Measurements from ENCODE around the gene CACNA1D. TPM values are rescaled to one million over a fixed set of nuclear protein-coding genes. Genes with fewer than 3 reads are reported as not detected.

The CACNA1D gene
- total and polyA plus RNA-seq, 2 donors (not counting 1 experiment from before 2014, with no cell fraction given): 0.17 to 0.37 TPM

GRCh38 chr3:53618936-53619335, 124.5 kb downstream of the CACNA1D start:
- no peak overlapping the region for H3K4me3 ChIP-seq (replicated peaks in 1 of 4; ENCODE audit: control extremely low read depth in 1 of 4, insufficient read depth in 1 of 4, low read depth in 3 of 4, low read length in 4 of 4)
- H4K20me1 ChIP-seq (ENCODE audit: control insufficient read depth, extremely low read depth, insufficient read depth, low read length): no peaks in the 10 kb centered on the region
- no peaks in the 10 kb centered on the region for H3K27me3 ChIP-seq (ENCODE audit: control insufficient read depth, insufficient read depth, low read length)
- H3K4me1 ChIP-seq (ENCODE audit: control insufficient read depth, extremely low read depth, insufficient read depth, low read length): no peaks in the 10 kb centered on the region
- no peaks in the 10 kb centered on the region for H3K9me3 ChIP-seq (ENCODE audit: control insufficient read depth, insufficient read depth, low read depth, low read length)
- no peak overlapping the region for H2AFZ ChIP-seq (ENCODE audit: low read length)
- H3K79me2 ChIP-seq (ENCODE audit: control insufficient read depth, insufficient read depth, low read length): no peaks in the 10 kb centered on the region
- no peak overlapping the region for H3K27ac ChIP-seq (ENCODE audit: insufficient read depth, low read length)
- DNase-seq (ENCODE audit: low read depth in 2 of 2): no peak
- H3K36me3 ChIP-seq (ENCODE audit: control insufficient read depth, insufficient read depth, low read length): no peaks in the 10 kb centered on the region
- TF ChIP-seq, protein P1, sequence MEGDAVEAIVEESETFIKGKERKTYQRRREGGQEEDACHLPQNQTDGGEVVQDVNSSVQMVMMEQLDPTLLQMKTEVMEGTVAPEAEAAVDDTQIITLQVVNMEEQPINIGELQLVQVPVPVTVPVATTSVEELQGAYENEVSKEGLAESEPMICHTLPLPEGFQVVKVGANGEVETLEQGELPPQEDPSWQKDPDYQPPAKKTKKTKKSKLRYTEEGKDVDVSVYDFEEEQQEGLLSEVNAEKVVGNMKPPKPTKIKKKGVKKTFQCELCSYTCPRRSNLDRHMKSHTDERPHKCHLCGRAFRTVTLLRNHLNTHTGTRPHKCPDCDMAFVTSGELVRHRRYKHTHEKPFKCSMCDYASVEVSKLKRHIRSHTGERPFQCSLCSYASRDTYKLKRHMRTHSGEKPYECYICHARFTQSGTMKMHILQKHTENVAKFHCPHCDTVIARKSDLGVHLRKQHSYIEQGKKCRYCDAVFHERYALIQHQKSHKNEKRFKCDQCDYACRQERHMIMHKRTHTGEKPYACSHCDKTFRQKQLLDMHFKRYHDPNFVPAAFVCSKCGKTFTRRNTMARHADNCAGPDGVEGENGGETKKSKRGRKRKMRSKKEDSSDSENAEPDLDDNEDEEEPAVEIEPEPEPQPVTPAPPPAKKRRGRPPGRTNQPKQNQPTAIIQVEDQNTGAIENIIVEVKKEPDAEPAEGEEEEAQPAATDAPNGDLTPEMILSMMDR (conservative IDR thresholded peaks at IDR 0.05 in 1 of 2, IDR thresholded peaks at IDR 0.05 in 1 of 2; ENCODE audit: low read depth in 1 of 2, low read length in 2 of 2): no peak
- no peak for TF ChIP-seq EZH2 (IDR thresholded peaks at IDR 0.05; ENCODE audit: low read length, missing control alignments)
- H3K4me2 ChIP-seq (ENCODE audit: extremely low read depth, insufficient read depth, low read length): no peak overlapping the region
- no peak overlapping the region for H3K9ac ChIP-seq (ENCODE audit: insufficient read depth, low read length)

DNA sequence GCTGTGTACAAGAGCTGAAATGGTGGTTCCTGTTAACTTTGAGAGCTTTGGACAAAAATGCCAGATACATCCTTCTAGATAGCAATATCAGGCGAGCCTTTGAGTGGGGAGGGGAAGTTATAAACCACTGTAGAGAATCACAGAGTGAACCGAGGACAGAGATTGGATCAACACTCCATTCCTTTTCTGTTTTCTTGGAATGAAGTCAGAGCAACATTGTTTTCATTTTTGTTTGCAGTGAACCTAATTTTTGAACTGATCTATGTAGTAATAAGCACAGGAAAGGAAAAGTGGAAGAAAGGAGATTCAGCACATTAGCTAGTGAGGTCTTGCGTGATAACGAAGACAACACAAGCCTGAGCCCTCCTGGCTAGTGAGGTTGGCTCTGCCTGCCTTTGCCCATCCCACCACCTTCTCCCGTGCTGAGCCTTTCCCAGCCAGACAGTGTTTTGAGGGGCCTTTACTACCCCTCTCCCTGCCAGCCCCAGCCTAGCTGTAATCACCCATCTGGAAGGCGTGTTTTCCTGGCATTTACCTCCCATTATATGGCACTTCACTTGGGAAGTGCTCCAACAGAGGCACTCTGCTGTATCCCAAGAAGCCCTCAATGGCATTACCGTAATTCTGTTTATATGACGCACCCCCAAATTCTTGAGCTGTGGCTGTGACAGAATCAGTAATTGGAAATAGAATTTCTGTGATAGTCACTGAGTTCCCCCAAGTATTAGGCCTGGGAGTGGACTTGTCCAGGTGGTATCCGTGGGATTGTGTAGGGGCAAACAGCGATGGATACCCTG, 129.8 kb downstream of the CACNA1D start:
- Histone ChIP-seq H3K4me1 (ENCODE audit: control insufficient read depth, extremely low read depth, insufficient read depth, low read length) (no peaks in the 10 kb centered on the region), H2AFZ (ENCODE audit: low read length) (no peak overlapping the region), H3K9me3 (ENCODE audit: control insufficient read depth, insufficient read depth, low read depth, low read length) (no peaks in the 10 kb centered on the region), H3K27me3 (ENCODE audit: control insufficient read depth, insufficient read depth, low read length) (no peaks in the 10 kb centered on the region), H3K9ac (ENCODE audit: insufficient read depth, low read length) (no peak overlapping the region), H3K79me2 (ENCODE audit: control insufficient read depth, insufficient read depth, low read length) (no peaks in the 10 kb centered on the region), H3K36me3 (ENCODE audit: control insufficient read depth, insufficient read depth, low read length) (no peaks in the 10 kb centered on the region), H3K27ac (ENCODE audit: insufficient read depth, low read length) (no peak overlapping the region), H3K4me3 (replicated peaks in 1 of 4; ENCODE audit: control extremely low read depth in 1 of 4, insufficient read depth in 1 of 4, low read depth in 3 of 4, low read length in 4 of 4) (no peak overlapping the region), H4K20me1 (ENCODE audit: control insufficient read depth, extremely low read depth, insufficient read depth, low read length) (no peaks in the 10 kb centered on the region), H3K4me2 (ENCODE audit: extremely low read depth, insufficient read depth, low read length) (no peak overlapping the region)
- DNase-seq (ENCODE audit: low read depth in 2 of 2): no peak
- TF ChIP-seq, protein P1 (conservative IDR thresholded peaks at IDR 0.05 in 1 of 2, IDR thresholded peaks at IDR 0.05 in 1 of 2; ENCODE audit: low read depth in 1 of 2, low read length in 2 of 2): no peak
- no peak for TF ChIP-seq EZH2 (IDR thresholded peaks at IDR 0.05; ENCODE audit: low read length, missing control alignments)

DNA sequence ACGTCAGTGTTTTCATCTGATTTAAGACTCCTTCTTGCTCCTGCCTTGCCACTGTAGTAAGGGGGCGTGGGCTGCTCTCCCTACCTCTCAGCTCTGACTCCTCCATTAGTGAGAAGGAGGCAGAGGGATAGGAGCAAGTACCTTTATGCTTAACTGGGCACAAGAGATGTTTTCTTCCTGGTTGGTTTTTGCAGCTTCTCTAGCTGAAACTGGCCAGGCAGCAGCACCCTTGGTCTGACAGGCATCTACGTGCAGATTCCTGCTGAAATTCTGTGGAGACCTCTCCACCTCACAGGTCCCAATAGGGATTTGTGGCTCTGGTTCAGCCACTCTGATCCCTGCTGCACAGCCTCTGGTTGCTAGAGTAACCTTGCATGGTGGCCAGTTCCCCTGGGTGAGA, 132.5 kb downstream of the CACNA1D start:
- no peak overlapping the region for H3K9ac ChIP-seq (ENCODE audit: insufficient read depth, low read length)
- TF ChIP-seq, protein P1 (conservative IDR thresholded peaks at IDR 0.05 in 1 of 2, IDR thresholded peaks at IDR 0.05 in 1 of 2; ENCODE audit: low read depth in 1 of 2, low read length in 2 of 2): no peak
- no peak for TF ChIP-seq EZH2 (IDR thresholded peaks at IDR 0.05; ENCODE audit: low read length, missing control alignments)
- no peaks in the 10 kb centered on the region for H3K27me3 ChIP-seq (ENCODE audit: control insufficient read depth, insufficient read depth, low read length)
- H3K4me3 ChIP-seq (replicated peaks in 1 of 4; ENCODE audit: control extremely low read depth in 1 of 4, insufficient read depth in 1 of 4, low read depth in 3 of 4, low read length in 4 of 4): no peak overlapping the region
- no peaks in the 10 kb centered on the region for H3K79me2 ChIP-seq (ENCODE audit: control insufficient read depth, insufficient read depth, low read length)
- no peak overlapping the region for H2AFZ ChIP-seq (ENCODE audit: low read length)
- no peaks in the 10 kb centered on the region for H3K4me1 ChIP-seq (ENCODE audit: control insufficient read depth, extremely low read depth, insufficient read depth, low read length)
- no peak overlapping the region for H3K27ac ChIP-seq (ENCODE audit: insufficient read depth, low read length)
- no peaks in the 10 kb centered on the region for H3K9me3 ChIP-seq (ENCODE audit: control insufficient read depth, insufficient read depth, low read depth, low read length)
- no peaks in the 10 kb centered on the region for H3K36me3 ChIP-seq (ENCODE audit: control insufficient read depth, insufficient read depth, low read length)
- no peak for DNase-seq (ENCODE audit: low read depth in 2 of 2)
- H3K4me2 ChIP-seq (ENCODE audit: extremely low read depth, insufficient read depth, low read length): no peak overlapping the region
- peaks cover 2% of the 10 kb centered on the region for H4K20me1 ChIP-seq (ENCODE audit: control insufficient read depth, extremely low read depth, insufficient read depth, low read length)
